Measurements from ENCODE around the gene ZNRD2. TPM values are rescaled to one million over a fixed set of nuclear protein-coding genes. Genes with fewer than 3 reads are reported as not detected.

Gene ZNRD2
- total RNA-seq, 1 donor from 2014 or later: 67.3 TPM

GRCh38 chr11:65609229-65609628 is 39.0 kb downstream of the ZNRD2 start:
- no peak overlapping the region for H3K4me3 ChIP-seq (ENCODE audit: low read depth, low read length)
- peaks cover 1% of the 10 kb centered on the region for H3K36me3 ChIP-seq (ENCODE audit: control insufficient read depth, insufficient read depth, low read length)
- TF ChIP-seq, protein P1, sequence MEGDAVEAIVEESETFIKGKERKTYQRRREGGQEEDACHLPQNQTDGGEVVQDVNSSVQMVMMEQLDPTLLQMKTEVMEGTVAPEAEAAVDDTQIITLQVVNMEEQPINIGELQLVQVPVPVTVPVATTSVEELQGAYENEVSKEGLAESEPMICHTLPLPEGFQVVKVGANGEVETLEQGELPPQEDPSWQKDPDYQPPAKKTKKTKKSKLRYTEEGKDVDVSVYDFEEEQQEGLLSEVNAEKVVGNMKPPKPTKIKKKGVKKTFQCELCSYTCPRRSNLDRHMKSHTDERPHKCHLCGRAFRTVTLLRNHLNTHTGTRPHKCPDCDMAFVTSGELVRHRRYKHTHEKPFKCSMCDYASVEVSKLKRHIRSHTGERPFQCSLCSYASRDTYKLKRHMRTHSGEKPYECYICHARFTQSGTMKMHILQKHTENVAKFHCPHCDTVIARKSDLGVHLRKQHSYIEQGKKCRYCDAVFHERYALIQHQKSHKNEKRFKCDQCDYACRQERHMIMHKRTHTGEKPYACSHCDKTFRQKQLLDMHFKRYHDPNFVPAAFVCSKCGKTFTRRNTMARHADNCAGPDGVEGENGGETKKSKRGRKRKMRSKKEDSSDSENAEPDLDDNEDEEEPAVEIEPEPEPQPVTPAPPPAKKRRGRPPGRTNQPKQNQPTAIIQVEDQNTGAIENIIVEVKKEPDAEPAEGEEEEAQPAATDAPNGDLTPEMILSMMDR (IDR thresholded peaks at IDR 0.05; ENCODE audit: insufficient read depth, low read length, poor library complexity, severe bottlenecking): no peak

DNA sequence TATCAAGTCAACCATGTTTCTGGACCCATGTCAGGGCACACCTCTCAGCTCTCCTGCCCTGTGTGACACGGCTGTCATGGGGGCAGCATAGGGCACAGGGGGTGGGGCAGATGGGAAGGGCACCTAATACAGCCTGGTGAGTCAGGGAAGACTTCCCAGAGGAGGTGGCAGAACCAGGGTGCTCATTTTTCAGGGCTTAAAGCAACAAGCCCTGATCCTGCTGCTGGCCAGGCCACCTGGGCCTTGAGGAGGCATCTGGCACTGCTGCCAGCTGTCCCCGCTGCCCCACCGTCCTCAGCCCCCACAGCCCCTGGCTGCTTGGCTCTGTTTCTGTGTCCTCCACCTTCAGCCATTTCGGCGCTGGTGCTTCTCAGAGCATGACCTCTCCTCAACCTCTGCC is 39.4 kb downstream of the ZNRD2 start:
- Histone ChIP-seq H3K36me3 (ENCODE audit: control insufficient read depth, insufficient read depth, low read length) (peaks cover 1% of the 10 kb centered on the region), H3K27me3 (ENCODE audit: control insufficient read depth, insufficient read depth, low read length) (no peaks in the 10 kb centered on the region), H3K4me3 (ENCODE audit: low read depth, low read length) (no peak overlapping the region)
- DNase-seq (ENCODE audit: low read depth): no peak
- TF ChIP-seq, protein P1 (IDR thresholded peaks at IDR 0.05; ENCODE audit: insufficient read depth, low read length, poor library complexity, severe bottlenecking): no peak

More at GRCh38 chr11:65609229-65609628, 39.0 kb downstream of the ZNRD2 start:
- no peaks in the 10 kb centered on the region for H3K27me3 ChIP-seq (ENCODE audit: control insufficient read depth, insufficient read depth, low read length)
- no peak for DNase-seq (ENCODE audit: low read depth)

- DNase-seq (ENCODE audit: low read depth): no peak
- Histone ChIP-seq H3K4me3 (ENCODE audit: low read depth, low read length) (no peak overlapping the region), H3K36me3 (ENCODE audit: control insufficient read depth, insufficient read depth, low read length) (no peaks in the 10 kb centered on the region), H3K27me3 (ENCODE audit: control insufficient read depth, insufficient read depth, low read length) (no peaks in the 10 kb centered on the region)
- TF ChIP-seq, protein P1 (IDR thresholded peaks at IDR 0.05; ENCODE audit: insufficient read depth, low read length, poor library complexity, severe bottlenecking): no peak
These were observed 40.1 kb downstream of the ZNRD2 start for GRCh38 chr11:65610404-65610803.

DNA sequence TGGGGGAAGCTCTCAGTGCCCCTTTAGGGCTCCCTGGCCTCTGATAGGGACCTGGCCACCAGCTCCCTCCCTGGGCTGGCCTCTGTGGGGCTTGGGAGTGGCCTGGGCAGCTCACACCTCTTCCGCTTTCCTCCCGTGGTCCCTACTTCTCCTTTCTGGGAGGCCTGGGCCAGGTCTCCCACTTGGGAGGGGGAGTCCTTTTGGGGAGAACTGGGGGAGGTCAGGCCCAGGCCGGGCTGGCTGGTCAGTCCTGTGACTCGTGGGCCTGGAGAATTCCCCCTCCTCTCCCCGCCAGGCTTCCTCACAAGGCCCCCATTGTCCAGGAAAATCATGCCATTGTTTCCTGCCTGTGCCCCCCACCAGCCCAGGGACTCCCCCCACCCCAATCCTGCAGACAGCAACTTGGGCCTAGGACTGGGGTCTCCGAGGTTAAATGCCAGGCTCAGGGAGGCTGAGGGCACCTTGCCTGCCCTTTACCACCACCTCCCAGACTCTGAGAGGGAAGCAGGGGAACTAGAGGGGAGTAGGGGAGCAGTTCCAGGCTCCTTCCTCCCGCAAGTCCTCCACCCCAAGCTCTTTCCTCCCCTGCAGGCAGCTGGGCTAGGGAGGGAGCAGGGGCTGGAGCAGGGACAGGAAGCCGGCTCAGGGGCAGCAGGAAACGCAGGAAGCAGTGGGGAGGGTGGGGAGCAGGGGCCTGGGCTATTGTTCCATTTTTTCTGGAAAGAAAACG is 40.9 kb downstream of the ZNRD2 start:
- no peak overlapping the region for H3K4me3 ChIP-seq (ENCODE audit: low read depth, low read length)
- no peaks in the 10 kb centered on the region for H3K27me3 ChIP-seq (ENCODE audit: control insufficient read depth, insufficient read depth, low read length)
- TF ChIP-seq, protein P1 (IDR thresholded peaks at IDR 0.05; ENCODE audit: insufficient read depth, low read length, poor library complexity, severe bottlenecking): no peak
- no peaks in the 10 kb centered on the region for H3K36me3 ChIP-seq (ENCODE audit: control insufficient read depth, insufficient read depth, low read length)
- no peak for DNase-seq (ENCODE audit: low read depth)

DNA sequence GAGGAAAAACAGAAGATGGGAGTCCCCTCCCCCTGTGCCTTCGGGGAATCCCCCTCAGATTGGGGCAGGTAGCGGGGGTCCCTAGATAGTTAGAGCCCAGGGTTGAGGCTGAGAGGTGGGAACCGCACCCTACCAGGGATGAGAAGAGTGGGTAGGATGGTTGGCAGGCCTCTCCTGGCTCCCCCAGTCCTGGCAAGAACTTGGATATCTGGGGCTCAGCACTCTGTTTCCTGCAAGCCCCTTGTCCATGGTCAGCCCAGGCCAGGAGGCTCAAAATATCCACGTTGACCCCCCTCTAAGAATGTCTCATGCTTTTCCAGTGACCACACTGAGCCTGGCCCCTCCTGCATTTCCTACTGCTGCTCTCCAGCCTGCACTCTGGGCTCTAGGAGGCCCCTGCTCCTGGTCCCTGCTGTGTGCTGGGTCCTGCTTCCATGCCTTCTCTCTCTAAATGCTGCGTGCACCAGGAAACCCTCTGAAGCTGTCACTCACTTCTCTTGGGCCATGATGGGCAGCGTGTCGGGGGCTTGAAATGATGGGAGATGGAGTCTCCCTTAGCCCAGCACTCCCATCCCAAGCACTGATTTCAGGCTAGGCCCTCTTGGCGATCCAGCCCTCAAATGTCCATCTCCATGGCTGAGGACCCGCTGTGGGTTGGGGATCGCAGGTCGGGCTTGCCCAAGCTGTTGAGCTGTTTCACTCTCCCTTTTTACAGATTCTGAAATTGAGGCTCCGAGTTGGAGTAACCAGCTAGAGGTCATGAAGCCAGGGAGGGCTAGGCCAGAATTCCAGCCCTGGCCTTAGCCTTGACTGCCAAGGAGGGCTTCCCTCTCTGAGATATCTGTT is 41.7 kb downstream of the ZNRD2 start:
- DNase-seq (ENCODE audit: low read depth): no peak
- Histone ChIP-seq H3K4me3 (ENCODE audit: low read depth, low read length) (no peak overlapping the region), H3K27me3 (ENCODE audit: control insufficient read depth, insufficient read depth, low read length) (no peaks in the 10 kb centered on the region), H3K36me3 (ENCODE audit: control insufficient read depth, insufficient read depth, low read length) (no peaks in the 10 kb centered on the region)
- TF ChIP-seq, protein P1 (IDR thresholded peaks at IDR 0.05; ENCODE audit: insufficient read depth, low read length, poor library complexity, severe bottlenecking): no peak
